Omental fat pad (tissue), 4 donors: ENCODE measurements around the gene MNT. TPM values are rescaled to one million over a fixed set of nuclear protein-coding genes. Genes with fewer than 3 reads are reported as not detected.

Source experiments
- ATAC-seq: fragments of 150-250 bp; one replicate; pipeline ENCODE4 v1.9.1; 2016; ENCODE audit warnings: mild to moderate bottlenecking, moderate library complexity; ENCODE audit not compliant: low FRiP score
- DNase-seq: peaks from one replicate; pipeline ENCODE4 v3.0.0-alpha.2; 2019; ENCODE audit warnings: low spot score
- total RNA-seq, 4 donors: library from RNA; depleted of rRNA; stranded (reverse); fragments of >200 nt; gene quantifications; one replicate each; pipeline ENCODE4 v1.1.0, GENCODE V29; 2016
- TF ChIP-seq, protein P1 (sequence below), 3 donors: fragments of 450-650 bp; IDR thresholded peaks; one replicate each; pipeline ENCODE4 v1.5.1; 2016 to 2017; ENCODE audit warnings: antibody characterized with exemption in 3 of 3, mild to moderate bottlenecking in 3 of 3, moderate library complexity in 2 of 3

MNT gene
- total RNA-seq, 4 donors from 2014 or later = 11.9 to 23.2 (median 18.5) TPM

DNA sequence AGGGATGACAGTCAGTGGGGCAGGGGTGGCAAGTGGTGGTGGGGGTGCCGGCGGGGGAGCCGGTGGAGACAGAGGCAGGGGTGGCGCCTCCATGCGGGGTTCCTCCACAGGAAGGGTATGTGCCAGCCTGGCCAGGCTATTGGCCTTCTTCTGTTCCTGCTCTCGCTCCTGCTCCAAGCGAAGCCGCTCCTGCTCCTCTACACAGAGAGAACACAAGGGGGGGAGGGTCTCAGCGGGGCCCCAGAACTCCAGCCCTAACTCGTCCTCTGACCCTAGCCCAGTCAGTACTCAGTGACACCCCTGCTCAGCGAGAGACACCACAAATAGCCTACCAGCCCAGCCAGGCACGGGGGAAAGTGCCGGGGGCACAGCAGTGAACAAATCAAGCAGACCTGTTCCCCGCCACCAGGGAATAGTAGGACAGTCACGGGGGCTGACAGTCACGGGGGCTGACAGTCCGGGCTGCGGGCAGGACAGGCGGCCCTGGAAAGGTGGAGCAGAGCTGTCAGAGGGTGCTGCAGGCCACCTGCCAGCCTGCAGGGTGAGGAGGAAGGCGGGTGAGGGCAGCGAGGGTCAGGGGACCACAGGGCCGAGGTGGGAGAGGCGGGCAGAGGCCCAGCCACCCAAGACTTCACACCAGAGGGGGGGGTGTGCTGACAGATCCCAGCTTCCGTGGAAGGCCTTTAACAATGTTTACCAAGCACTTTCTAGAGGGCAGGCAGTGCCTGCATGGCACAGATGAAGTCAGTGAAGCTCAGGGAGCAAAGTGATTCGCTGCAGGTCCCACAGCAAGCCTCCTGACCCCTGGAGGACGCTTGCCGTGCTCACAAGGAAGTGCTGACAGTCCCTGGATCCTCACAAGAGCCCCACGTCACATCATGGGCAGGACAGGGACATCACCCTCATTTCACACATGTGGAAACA, 5.3 kb downstream of the MNT start:
- TF ChIP-seq, protein P1, sequence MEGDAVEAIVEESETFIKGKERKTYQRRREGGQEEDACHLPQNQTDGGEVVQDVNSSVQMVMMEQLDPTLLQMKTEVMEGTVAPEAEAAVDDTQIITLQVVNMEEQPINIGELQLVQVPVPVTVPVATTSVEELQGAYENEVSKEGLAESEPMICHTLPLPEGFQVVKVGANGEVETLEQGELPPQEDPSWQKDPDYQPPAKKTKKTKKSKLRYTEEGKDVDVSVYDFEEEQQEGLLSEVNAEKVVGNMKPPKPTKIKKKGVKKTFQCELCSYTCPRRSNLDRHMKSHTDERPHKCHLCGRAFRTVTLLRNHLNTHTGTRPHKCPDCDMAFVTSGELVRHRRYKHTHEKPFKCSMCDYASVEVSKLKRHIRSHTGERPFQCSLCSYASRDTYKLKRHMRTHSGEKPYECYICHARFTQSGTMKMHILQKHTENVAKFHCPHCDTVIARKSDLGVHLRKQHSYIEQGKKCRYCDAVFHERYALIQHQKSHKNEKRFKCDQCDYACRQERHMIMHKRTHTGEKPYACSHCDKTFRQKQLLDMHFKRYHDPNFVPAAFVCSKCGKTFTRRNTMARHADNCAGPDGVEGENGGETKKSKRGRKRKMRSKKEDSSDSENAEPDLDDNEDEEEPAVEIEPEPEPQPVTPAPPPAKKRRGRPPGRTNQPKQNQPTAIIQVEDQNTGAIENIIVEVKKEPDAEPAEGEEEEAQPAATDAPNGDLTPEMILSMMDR (IDR thresholded peaks at IDR 0.05) = no peak
- no peak for ATAC-seq
- no peak for DNase-seq

DNA sequence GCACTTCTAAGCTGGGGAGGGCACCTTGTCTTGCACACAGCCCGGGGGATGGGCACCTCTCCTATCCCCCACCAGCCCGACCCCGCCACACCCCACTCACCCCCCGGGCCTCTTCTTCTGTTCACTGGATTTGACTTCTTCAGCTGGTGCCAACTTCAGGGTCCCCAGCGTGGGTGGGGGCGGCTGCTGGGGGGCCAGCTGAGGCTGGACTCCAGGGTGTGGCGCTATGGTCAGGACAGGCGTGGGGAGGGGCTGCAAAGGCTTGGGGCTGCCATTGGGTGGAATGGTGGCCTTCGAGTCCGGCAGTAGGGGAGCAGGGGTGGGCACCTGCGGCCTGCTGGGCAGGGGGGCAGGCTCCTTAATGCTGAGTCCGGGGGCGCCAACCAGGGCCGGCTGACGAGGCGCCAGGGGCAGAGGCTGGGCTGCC, 6.1 kb downstream of the MNT start:
- ATAC-seq (no peak), DNase-seq (no peak)
- TF ChIP-seq, protein P1 (IDR thresholded peaks at IDR 0.05) = no peak

- ATAC-seq = no peak
- TF ChIP-seq, protein P1 (IDR thresholded peaks at IDR 0.05) = no peak
- no peak for DNase-seq
Measured at GRCh38 chr17:2393954-2394749, 6.7 kb downstream of the MNT start.

GRCh38 chr17:2393174-2393953, 7.5 kb downstream of the MNT start:
- TF ChIP-seq, protein P1 (IDR thresholded peaks at IDR 0.05) = no peak

GRCh38 chr17:2392252-2393173, 8.3 kb downstream of the MNT start:
- DNase-seq (peak; percentile 91), ATAC-seq (peak; percentile 73)
- TF ChIP-seq, protein P1 (IDR thresholded peaks at IDR 0.05) = no peak

More at GRCh38 chr17:2393174-2393953, 7.5 kb downstream of the MNT start:
- peak; percentile 18 for ATAC-seq
- peak; percentile 63 for DNase-seq
